Measurements from ENCODE around the gene KAZN.

Gene KAZN

DNA sequence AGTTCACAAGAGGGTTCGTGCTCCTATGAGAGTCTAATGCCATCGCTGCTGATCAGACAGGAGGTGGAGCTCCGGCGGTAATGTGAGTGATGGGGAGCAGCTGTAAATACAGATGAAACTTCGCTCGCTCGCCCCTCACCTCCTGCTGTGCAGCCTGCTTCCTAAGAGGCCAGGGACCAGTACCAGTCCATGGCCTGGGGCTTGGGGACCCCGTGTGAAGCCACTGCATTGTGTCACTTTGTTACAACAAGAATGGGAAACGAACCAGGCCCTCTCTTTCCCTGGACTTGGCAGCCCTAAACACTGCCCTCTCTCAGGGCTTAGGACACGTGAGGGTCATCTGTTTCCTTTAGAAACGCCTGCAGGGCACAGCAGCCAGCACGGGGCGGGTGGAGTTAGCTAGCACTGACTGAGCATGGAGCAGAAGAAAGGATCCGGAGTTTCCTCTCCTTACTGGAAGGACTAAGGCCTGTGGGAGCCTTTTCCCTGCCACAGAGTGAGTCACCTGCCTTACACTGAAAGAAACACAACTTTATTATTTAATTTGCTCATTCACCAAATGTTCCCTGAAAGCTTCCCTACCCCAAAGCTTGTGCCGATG, 369.9 kb downstream of the KAZN start:
- DNase-seq: no peak

GRCh38 chr1:14969006-14969405, 370.5 kb downstream of the KAZN start:
- DNase-seq: peak in 3 of 6 experiments; percentile 24 to 56 (median 34)

- no peak for DNase-seq
Observed at GRCh38 chr1:14970115-14970798, 371.8 kb downstream of the KAZN start.

GRCh38 chr1:14970799-14971141, 372.3 kb downstream of the KAZN start:
- no peak for DNase-seq

- DNase-seq: no peak
Observed at GRCh38 chr1:14971221-14971620, 372.7 kb downstream of the KAZN start.

GRCh38 chr1:14972107-14972506, 373.6 kb downstream of the KAZN start:
- DNase-seq: no peak

- no peak for DNase-seq
Observed at GRCh38 chr1:14973773-14974172, 375.3 kb downstream of the KAZN start.

DNA sequence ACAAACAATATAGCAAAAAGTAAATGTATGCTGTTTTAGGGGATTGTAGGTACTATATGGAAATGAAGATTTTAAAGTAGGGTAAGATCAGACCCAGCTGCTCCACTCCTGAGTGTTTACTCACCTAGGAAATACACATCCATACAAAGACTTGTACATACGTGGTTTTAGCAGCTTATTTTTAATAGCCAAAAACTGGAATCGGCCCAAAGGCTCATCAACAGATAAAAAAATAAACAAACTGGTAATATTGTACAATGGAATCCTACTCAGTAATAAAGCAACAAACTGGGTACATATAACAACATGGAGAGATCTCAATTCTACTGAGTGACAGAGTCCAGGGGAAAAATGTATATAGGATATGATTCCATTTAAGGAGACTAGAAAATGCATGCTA, 375.9 kb downstream of the KAZN start:
- DNase-seq: no peak

DNA sequence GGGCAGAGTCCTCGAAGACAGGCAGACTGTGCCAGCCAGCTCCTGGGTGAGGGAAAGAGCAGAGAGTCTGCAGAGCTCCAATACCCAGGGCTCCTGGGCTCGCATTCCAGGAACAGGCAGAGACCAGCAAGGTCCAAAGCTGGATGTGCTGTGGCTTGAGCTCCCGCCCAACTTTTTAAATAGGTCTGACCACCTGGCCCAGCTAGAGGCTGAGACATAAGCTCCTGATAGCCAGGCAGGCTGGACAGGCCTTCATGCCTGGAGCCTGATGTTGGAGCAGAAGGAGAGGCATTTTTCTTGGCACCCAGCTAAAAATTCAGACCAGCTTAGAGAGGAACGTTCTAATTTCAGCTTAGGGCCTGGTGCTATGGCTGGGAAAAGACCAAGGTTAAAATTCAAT, 376.6 kb downstream of the KAZN start:
- no peak for DNase-seq

GRCh38 chr1:14976256-14976655, 377.8 kb downstream of the KAZN start:
- DNase-seq: no peak

DNA sequence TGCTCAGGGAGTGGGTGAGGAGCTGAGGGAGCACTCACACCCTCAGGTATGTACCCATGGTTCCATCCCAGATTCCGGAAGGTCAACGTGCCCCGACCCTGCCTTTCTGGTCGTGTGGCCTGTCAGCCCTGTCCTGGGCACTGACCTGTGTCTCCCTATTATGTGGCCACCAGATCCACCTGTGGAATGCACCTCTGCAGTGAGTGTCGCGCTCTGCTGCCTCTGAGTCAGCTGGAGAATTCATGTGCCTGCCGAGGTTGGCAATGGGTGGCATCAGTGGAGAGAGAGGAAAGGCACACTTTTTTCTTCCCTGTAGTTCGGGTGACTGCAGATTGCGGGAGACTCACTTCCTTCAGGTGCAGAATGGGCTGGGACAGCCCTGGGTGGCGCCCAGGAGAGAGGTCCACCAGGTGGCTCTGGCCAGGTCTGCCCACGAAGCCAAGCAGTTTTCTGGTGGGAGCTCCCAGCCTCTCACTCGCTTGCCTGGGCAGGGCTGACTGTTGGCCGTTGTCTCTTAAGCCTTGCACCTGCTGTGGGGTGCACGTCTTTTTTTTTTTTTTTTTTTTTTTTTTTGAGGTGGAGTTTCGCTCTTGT, 378.9 kb downstream of the KAZN start:
- DNase-seq: no peak

- no peak for DNase-seq
Observed at GRCh38 chr1:14980621-14981218, 382.2 kb downstream of the KAZN start.

GRCh38 chr1:14982029-14982428, 383.5 kb downstream of the KAZN start:
- DNase-seq: no peak

DNA sequence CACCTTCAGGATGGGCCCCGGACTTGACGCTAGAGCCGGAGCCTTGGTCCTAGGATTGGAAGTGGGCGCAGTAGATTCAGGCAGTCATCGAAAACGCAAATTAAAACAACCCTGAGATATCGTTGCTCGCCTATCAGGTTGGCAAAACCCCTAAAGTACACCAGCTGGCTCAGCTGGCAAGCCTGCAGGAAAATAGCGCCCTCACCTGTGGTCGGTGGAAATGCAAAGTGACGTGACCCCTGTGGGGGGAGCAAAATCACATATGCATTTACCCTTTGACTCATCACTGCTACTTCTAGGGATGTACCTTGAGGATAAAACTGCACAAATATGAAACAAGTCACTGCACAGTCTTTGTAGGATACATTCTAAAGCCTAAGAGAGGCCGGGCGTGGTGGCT, 384.8 kb downstream of the KAZN start:
- DNase-seq: no peak

- no peak for DNase-seq
Observed at GRCh38 chr1:14986168-14986567, 387.7 kb downstream of the KAZN start.

DNA sequence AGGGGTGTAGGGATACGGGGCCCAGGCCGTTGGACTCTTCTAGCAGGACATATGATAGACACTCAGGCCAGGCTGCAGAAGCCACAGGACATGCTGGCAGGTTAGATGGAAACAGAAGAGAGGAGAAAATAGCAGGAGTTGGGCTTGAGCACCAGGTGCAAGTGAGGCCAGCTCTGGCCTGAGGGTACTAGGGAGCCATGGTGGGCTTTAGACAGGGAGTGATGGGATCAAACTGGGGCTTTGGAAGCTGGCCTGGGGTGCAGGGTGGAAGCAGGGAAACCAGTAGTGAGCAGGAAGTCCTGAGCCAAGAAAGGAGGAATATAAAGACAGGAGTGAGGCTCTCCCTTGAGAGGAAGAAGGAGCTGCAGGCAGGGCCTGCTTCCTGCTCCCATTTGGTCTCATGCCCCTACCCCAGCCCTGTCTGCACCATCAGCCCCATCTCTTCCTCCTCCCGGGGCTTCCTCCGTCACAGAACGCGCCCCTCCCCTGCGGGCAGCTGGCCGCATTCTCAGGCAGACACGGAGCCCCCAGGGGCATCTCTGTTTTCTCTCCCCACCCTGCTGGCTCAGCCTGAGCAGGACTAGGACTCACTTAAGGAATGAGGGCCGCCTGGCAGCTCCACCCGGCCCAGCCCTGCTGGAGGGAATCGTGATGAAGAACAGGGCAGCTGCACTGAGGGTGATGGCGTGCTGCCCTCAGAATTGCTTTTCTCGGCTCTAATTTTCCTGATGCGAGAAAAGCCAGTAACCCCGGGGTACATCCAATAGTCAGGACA, 389.5 kb downstream of the KAZN start:
- DNase-seq: no peak

DNA sequence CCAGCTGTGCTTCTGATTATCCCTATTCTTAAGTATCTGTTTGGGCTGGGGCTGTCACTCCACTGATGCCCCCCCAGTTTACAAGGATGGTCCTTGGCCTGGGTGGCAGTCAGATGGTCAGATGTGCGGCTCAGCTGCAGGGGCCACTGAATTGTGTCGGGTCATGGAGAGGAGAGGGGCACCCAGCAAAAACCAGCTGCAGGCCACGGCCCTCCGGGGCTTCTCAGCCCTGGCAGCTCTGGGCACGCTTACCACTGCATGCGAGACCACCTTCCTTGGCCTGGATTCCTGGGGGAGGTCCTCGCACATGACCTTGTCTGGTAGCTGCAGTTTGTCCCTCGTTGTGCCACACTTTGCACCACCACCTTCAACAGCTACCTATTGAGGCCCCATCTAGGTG, 390.2 kb downstream of the KAZN start:
- DNase-seq: no peak

- no peak for DNase-seq
Observed at GRCh38 chr1:14989931-14990728, 391.6 kb downstream of the KAZN start.

GRCh38 chr1:14993414-14993813, 394.9 kb downstream of the KAZN start:
- DNase-seq: no peak

DNA sequence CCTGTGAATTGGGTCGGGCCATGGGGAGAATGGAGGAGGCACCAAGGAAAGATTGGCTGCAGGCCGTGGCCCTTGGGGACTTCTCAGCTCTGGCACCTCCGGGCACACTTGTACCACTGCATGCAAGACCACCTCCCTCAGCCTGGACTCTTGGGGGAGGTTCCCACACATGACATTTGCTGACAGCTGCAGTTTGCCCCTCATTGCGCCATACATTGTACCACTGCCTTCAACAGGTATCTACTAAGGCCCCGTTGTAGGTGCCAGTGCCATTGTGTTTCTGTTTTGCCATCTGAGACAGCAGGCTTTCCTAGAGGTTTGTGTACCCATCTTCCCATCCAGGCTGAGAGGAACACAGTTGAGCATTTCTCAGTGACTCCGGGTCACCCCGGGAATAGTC, 395.7 kb downstream of the KAZN start:
- no peak for DNase-seq

- DNase-seq: no peak
Observed at GRCh38 chr1:14994841-14995437, 396.5 kb downstream of the KAZN start.

All from stimulated activated naive CD4-positive, alpha-beta T cell (primary cell).